Panc1 (cell line): ENCODE measurements around the gene C11orf54.

Experiments
- POLR2AphosphoS5 ChIP-seq: IDR thresholded peaks from 2 replicates; pipeline ENCODE4 v1.6.1; 2012; ENCODE audit warnings: mild to moderate bottlenecking, low read depth, low read length, moderate library complexity
- SIN3A ChIP-seq: IDR thresholded peaks from 2 replicates; pipeline ENCODE4 v1.6.1; 2012; ENCODE audit warnings: low read depth, mild to moderate bottlenecking, low read length, moderate library complexity, borderline replicate concordance; ENCODE audit not compliant: insufficient read depth
- TF ChIP-seq, protein P1 (sequence below): fragments of 450-650 bp; IDR thresholded peaks from 2 replicates; pipeline ENCODE4 v1.5.1; 2017; ENCODE audit warnings: mild to moderate bottlenecking

DNA sequence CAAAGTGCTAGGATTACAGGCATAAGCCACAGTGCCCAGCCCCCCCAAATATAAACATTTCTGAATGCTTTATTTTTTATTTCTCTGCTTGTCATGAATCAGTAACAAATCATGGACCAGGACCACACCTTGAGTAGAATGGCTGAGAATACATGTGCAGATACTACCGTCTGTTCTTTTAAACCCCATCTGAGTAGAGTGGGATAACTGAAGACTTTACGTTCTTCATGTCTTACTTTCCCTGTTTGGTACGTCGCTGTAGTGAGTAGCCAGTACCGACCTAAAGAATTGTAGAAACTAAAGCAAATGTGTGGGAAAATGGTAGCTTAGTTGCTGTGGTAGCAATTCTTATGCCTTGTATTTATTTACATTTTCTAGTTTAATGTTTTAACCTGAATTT, 72.5 kb downstream of the C11orf54 start:
- TF ChIP-seq, protein P1, sequence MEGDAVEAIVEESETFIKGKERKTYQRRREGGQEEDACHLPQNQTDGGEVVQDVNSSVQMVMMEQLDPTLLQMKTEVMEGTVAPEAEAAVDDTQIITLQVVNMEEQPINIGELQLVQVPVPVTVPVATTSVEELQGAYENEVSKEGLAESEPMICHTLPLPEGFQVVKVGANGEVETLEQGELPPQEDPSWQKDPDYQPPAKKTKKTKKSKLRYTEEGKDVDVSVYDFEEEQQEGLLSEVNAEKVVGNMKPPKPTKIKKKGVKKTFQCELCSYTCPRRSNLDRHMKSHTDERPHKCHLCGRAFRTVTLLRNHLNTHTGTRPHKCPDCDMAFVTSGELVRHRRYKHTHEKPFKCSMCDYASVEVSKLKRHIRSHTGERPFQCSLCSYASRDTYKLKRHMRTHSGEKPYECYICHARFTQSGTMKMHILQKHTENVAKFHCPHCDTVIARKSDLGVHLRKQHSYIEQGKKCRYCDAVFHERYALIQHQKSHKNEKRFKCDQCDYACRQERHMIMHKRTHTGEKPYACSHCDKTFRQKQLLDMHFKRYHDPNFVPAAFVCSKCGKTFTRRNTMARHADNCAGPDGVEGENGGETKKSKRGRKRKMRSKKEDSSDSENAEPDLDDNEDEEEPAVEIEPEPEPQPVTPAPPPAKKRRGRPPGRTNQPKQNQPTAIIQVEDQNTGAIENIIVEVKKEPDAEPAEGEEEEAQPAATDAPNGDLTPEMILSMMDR: no peak
- TF ChIP-seq POLR2AphosphoS5: no peak
- no peak for TF ChIP-seq SIN3A
